ENCODE data around the gene PPP4C.
A peak's percentile ranks its signal among the peaks of the same experiment; 100 is the strongest.

DNA sequence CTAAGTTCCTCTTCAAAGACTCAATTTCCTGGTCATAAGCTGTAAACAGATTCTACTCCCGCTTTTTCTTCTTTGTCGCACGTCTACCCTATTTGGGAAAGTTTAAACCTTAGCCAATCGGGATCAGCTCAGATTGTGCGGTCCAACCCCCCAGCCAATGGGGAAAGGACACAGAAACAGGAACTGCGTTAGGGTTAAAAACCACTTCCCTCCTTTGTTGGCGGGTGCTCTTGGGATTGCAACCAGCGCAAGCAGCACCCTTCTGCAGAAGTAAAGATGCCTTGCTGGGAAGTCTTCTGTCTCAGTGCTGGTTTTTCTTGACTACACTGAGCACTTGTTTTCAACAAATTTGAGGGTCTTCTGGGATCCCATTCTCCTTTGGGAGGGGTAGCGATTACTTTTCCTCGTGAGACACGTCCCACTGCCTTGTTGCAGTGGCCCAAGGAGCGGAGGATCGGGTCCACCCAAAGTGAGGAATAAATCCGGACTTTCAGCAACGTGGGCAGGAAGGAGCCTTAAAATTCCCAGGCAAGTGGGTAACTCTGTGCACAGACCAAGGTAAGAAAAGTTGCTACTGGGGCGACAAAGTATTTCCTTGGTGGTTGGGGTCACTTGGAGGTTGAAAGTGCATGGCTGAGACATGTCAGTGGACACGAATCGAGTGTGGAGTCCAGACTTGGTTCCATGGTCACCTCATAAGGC, 21.2 kb downstream of the PPP4C start:
- TF ChIP-seq, protein P1, sequence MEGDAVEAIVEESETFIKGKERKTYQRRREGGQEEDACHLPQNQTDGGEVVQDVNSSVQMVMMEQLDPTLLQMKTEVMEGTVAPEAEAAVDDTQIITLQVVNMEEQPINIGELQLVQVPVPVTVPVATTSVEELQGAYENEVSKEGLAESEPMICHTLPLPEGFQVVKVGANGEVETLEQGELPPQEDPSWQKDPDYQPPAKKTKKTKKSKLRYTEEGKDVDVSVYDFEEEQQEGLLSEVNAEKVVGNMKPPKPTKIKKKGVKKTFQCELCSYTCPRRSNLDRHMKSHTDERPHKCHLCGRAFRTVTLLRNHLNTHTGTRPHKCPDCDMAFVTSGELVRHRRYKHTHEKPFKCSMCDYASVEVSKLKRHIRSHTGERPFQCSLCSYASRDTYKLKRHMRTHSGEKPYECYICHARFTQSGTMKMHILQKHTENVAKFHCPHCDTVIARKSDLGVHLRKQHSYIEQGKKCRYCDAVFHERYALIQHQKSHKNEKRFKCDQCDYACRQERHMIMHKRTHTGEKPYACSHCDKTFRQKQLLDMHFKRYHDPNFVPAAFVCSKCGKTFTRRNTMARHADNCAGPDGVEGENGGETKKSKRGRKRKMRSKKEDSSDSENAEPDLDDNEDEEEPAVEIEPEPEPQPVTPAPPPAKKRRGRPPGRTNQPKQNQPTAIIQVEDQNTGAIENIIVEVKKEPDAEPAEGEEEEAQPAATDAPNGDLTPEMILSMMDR (IDR thresholded peaks at IDR 0.05; ENCODE audit: insufficient read depth, low read length): no peak
- TF ChIP-seq, protein P2, sequence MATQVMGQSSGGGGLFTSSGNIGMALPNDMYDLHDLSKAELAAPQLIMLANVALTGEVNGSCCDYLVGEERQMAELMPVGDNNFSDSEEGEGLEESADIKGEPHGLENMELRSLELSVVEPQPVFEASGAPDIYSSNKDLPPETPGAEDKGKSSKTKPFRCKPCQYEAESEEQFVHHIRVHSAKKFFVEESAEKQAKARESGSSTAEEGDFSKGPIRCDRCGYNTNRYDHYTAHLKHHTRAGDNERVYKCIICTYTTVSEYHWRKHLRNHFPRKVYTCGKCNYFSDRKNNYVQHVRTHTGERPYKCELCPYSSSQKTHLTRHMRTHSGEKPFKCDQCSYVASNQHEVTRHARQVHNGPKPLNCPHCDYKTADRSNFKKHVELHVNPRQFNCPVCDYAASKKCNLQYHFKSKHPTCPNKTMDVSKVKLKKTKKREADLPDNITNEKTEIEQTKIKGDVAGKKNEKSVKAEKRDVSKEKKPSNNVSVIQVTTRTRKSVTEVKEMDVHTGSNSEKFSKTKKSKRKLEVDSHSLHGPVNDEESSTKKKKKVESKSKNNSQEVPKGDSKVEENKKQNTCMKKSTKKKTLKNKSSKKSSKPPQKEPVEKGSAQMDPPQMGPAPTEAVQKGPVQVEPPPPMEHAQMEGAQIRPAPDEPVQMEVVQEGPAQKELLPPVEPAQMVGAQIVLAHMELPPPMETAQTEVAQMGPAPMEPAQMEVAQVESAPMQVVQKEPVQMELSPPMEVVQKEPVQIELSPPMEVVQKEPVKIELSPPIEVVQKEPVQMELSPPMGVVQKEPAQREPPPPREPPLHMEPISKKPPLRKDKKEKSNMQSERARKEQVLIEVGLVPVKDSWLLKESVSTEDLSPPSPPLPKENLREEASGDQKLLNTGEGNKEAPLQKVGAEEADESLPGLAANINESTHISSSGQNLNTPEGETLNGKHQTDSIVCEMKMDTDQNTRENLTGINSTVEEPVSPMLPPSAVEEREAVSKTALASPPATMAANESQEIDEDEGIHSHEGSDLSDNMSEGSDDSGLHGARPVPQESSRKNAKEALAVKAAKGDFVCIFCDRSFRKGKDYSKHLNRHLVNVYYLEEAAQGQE (IDR thresholded peaks at IDR 0.05; ENCODE audit: insufficient replicate concordance, low read depth): no peak
- TF ChIP-seq GABPA (IDR thresholded peaks at IDR 0.05; ENCODE audit: low read depth) (no peak), POLR2AphosphoS5 (IDR thresholded peaks at IDR 0.05; ENCODE audit: low read depth) (peak; percentile 63), SPI1 (IDR thresholded peaks at IDR 0.05; ENCODE audit: borderline replicate concordance, low read depth) (peak; percentile 93)
